Neural cell (in vitro differentiated cells): ENCODE measurements around the gene FER1L5.

Experiments used
- CTCF ChIP-seq: fragments of 450-650 bp; IDR thresholded peaks from 2 replicates; pipeline ENCODE4 v1.5.1; 2014; ENCODE audit warnings: antibody characterized with exemption, mild to moderate bottlenecking, moderate library complexity; ENCODE audit not compliant: poor library complexity, severe bottlenecking
- EP300 ChIP-seq: fragments of 450-650 bp; conservative IDR thresholded peaks from 2 replicates; pipeline ENCODE4 v1.6.1; 2014; ENCODE audit warnings: antibody characterized with exemption, mild to moderate bottlenecking, moderate library complexity; ENCODE audit not compliant: poor library complexity, severe bottlenecking
- EZH2 ChIP-seq: fragments of 200-600, 300-800 bp; shearing (Covaris generic), sonication (generic); IDR thresholded peaks from 2 replicates; pipeline ENCODE4 v1.6.1; 2014; ENCODE audit warnings: antibody characterized with exemption, low read length, borderline replicate concordance, mild to moderate bottlenecking; ENCODE audit not compliant: insufficient read depth, poor library complexity, severe bottlenecking
- POLR2AphosphoS5 ChIP-seq: IDR thresholded peaks from 2 replicates; pipeline ENCODE4 v1.6.1; 2012
- RAD21 ChIP-seq: fragments of 450-650 bp; conservative IDR thresholded peaks from 2 replicates; pipeline ENCODE4 v1.6.1; 2014; ENCODE audit warnings: antibody characterized with exemption, mild to moderate bottlenecking, moderate library complexity
- REST ChIP-seq: IDR thresholded peaks from 2 replicates; pipeline ENCODE4 v1.6.1; 2012; ENCODE audit warnings: borderline replicate concordance
- TAF1 ChIP-seq: IDR thresholded peaks from 2 replicates; pipeline ENCODE4 v1.6.1; 2012; ENCODE audit warnings: low read depth

GRCh38 chr2:96727431-96727830, 84.9 kb downstream of the FER1L5 start:
- TF ChIP-seq RAD21 (no peak), POLR2AphosphoS5 (no peak), CTCF (no peak), EZH2 (no peak), EP300 (no peak), REST (no peak), TAF1 (no peak)
